K562 (cell line): Measurements from ENCODE around the gene VSIG10L. TPM values are rescaled to one million over a fixed set of nuclear protein-coding genes. Genes with fewer than 3 reads are reported as not detected.
A peak's percentile ranks its signal among the peaks of the same experiment; 100 is the strongest.

Source experiments
- ATAC-seq: fragments of 200-7000 bp; cut with Tn5 transposase; 3 replicates; pipeline ENCODE4 v1.9.1; 2020; ENCODE audit warnings: moderate library complexity
- BruUV-seq: library from RNA; stranded (reverse); fragments of 400-500 nt; replicated peaks from 2 replicates; lab custom pipeline; 2021; lab: Mats Ljungman, UMichigan
- CTCF ChIA-PET: fragments of 300-600 bp; formaldehyde crosslinking; extraction: SDS; loops from one replicate; lab custom pipeline; 2021; ENCODE audit warnings: low intra/inter-chr PET ratio; lab: Yijun Ruan, JAX
- POLR2A ChIA-PET: fragments of 300-600, 350-650 bp; sonication (Branson Sonifier 250); formaldehyde crosslinking; extraction: SDS; loops from one replicate; lab custom pipeline; 2021; ENCODE audit warnings: antibody characterized with exemption, inconsistent platforms; lab: Yijun Ruan, JAX
- DNase-seq, 4 experiments: peaks; one replicate each; pipeline versions ENCODE4 v3.0.0 to v3.0.0-alpha.2; 2011 to 2018; ENCODE audit warnings: low spot score in 3 of 4, mixed read lengths in 3 of 4; ENCODE audit errors: extremely low read depth in 1 of 4
- FAIRE-seq: peaks from 2 replicates; lab custom pipeline; 2011; peaks lifted over from hg19 to GRCh38; lab: Jason Lieb, UNC
- H2AFZ ChIP-seq: 2 replicates; pipeline ENCODE4 v1.6.0; 2011; ENCODE audit warnings: low read depth, low read length, control low read depth, inconsistent platforms
- H3K27ac ChIP-seq: fragments of 200-600 bp; 3 replicates; pipeline ENCODE4 v1.8.0; 2011; ENCODE audit warnings: low read depth, mild to moderate bottlenecking, control low read depth, inconsistent platforms, low read length, moderate library complexity, mixed read lengths; ENCODE audit errors: extremely low read depth
- H3K27me3 ChIP-seq, 2 experiments: fragments of 300-600 bp in 1 of 2; 2 replicates in 1 of 2; 3 replicates in 1 of 2; pipeline versions ENCODE4 v1.6.0 to v1.8.0; 2011; ENCODE audit warnings: inconsistent platforms in 2 of 2, low read length in 2 of 2, mild to moderate bottlenecking in 1 of 2, mixed read lengths in 1 of 2, moderate library complexity in 1 of 2; ENCODE audit not compliant: control insufficient read depth in 2 of 2, insufficient read depth in 2 of 2
- H3K36me3 ChIP-seq: fragments of 300-600 bp; 3 replicates; pipeline ENCODE4 v1.8.0; 2011; ENCODE audit warnings: mild to moderate bottlenecking, low read length, inconsistent platforms; ENCODE audit not compliant: control insufficient read depth, insufficient read depth
- H3K4me1 ChIP-seq, 2 experiments: fragments of 200-600 bp in 1 of 2; replicated peaks in 1 of 2; 2 replicates in 1 of 2; 3 replicates in 1 of 2; pipeline versions ENCODE4 v1.5.1 to v1.8.0; 2011; ENCODE audit warnings: inconsistent platforms in 2 of 2, low read length in 2 of 2, mild to moderate bottlenecking in 1 of 2, mixed read lengths in 1 of 2, moderate library complexity in 1 of 2; ENCODE audit not compliant: control insufficient read depth in 2 of 2, insufficient read depth in 2 of 2
- H3K4me2 ChIP-seq: 2 replicates; pipeline ENCODE4 v1.6.1; 2011; ENCODE audit warnings: low read length, control low read depth, inconsistent platforms, mixed read lengths; ENCODE audit not compliant: insufficient read depth
- H3K4me3 ChIP-seq: fragments of 200-600 bp; sonication (generic), shearing (Covaris generic); 2 replicates; pipeline ENCODE4 v1.5.1; 2016; ENCODE audit warnings: control low read depth, inconsistent platforms
- H3K79me2 ChIP-seq: fragments of 200-600 bp; 3 replicates; pipeline ENCODE4 v1.8.0; 2011; ENCODE audit warnings: low read length, inconsistent platforms; ENCODE audit not compliant: control insufficient read depth, insufficient read depth
- H3K9ac ChIP-seq, 2 experiments: 2 replicates each; pipeline versions ENCODE4 v1.6.0 to v1.6.1; 2011; ENCODE audit warnings: low read depth in 2 of 2, low read length in 2 of 2, control low read depth in 1 of 2, inconsistent platforms in 1 of 2, mild to moderate bottlenecking in 1 of 2, mixed read lengths in 1 of 2; ENCODE audit not compliant: insufficient read depth in 1 of 2
- H3K9me1 ChIP-seq: one replicate; pipeline ENCODE4 v1.6.0; 2011; ENCODE audit warnings: inconsistent platforms, mild to moderate bottlenecking, low read length, moderate library complexity; ENCODE audit not compliant: control insufficient read depth, insufficient read depth
- H3K9me3 ChIP-seq: replicated peaks from 2 replicates; pipeline ENCODE4 v1.5.1; 2011; ENCODE audit warnings: low read depth, low read length, inconsistent platforms; ENCODE audit not compliant: control insufficient read depth, insufficient read depth
- H4K20me1 ChIP-seq: replicated peaks from 2 replicates; pipeline ENCODE4 v1.6.1; 2011; ENCODE audit warnings: low read length, inconsistent platforms, mixed read lengths; ENCODE audit not compliant: control insufficient read depth, insufficient read depth
- JUND ChIP-seq, 2 experiments: IDR thresholded peaks; 2 replicates in 1 of 2; 3 replicates in 1 of 2; pipeline ENCODE4 v1.6.1; 2011; ENCODE audit warnings: borderline replicate concordance in 2 of 2, low read depth in 2 of 2, low read length in 2 of 2, improper control_type of control experiment in 1 of 2, missing biosample characterization in 1 of 2, missing genetic modification characterization in 1 of 2, missing genetic modification reagents in 1 of 2
- KDM5B ChIP-seq: fragments of 200-600 bp; sonication (generic); IDR thresholded peaks from 2 replicates; pipeline ENCODE4 v1.6.1; 2012; ENCODE audit warnings: low read depth, mild to moderate bottlenecking, moderate library complexity, low read length, control low read depth, inconsistent platforms; ENCODE audit not compliant: insufficient replicate concordance
- SMAD2 ChIP-seq: fragments of 150-350 bp; IDR thresholded peaks from 2 replicates; pipeline ENCODE4 v1.6.1; 2014; ENCODE audit warnings: low read depth, mild to moderate bottlenecking, low read length
- WGBS: fragments of 100-300 bp; shearing (Covaris generic); methylation state at CpG from one replicate; pipeline ENCODE4 v1.1.6; 2016; ENCODE audit warnings: low coverage, mixed read lengths; ENCODE audit not compliant: insufficient coverage; ENCODE audit errors: missing lambda C conversion rate; 5-methylcytosine and 5-hydroxymethylcytosine counted together
- in situ Hi-C: fragments of 300-500 bp; cut with MboI; formaldehyde crosslinking; loops from 4 replicates; pipeline ENCODE4 v1.15.0; 2018; ENCODE audit warnings: inconsistent platforms, mixed read lengths
- intact Hi-C: fragments of 100-400 bp; cut with micrococcal nuclease; formaldehyde crosslinking; loops from 2 replicates; pipeline ENCODE4 v1.14.2; 2022
- polyA plus RNA-seq, 8 experiments: library from polyadenylated mRNA; depleted of rRNA in 4 of 8; stranded (reverse) in 5 of 8; unstranded in 3 of 8; fragments of >200 nt; fragmentation: Nextera tagmentation in 2 of 8; fragmentation: Illumina TruSeq in 1 of 8; extraction: Ambion mirVana in 2 of 8; extraction: Trizol in 1 of 8; gene quantifications; 2 replicates each; pipeline versions ENCODE4 v1.2.1 to v1.2.3, GENCODE V29; 2011 to 2014; ENCODE audit warnings: inconsistent platforms in 1 of 8, missing spikeins in 1 of 8
- total RNA-seq, 7 experiments: library from RNA; depleted of rRNA in 6 of 7; stranded (reverse); fragments of >200 nt in 6 of 7; fragmentation: Illumina TruSeq in 2 of 7; extraction: Trizol in 2 of 7; gene quantifications; 2 replicates each; pipeline versions ENCODE4 v1.2.1 to v1.2.3, GENCODE V29; 2011 to 2021; ENCODE audit warnings: low replicate concordance in 1 of 7
- TF ChIP-seq, protein P1 (sequence below), 3 experiments: IDR thresholded peaks in 2 of 3; conservative IDR thresholded peaks in 1 of 3; 2 replicates each; pipeline ENCODE4 v1.5.1; 2011 to 2012; ENCODE audit warnings: low read length in 3 of 3, mild to moderate bottlenecking in 3 of 3, control low read depth in 2 of 3, improper control_type of control experiment in 1 of 3, inconsistent platforms in 1 of 3, low read depth in 1 of 3, mixed read lengths in 1 of 3, moderate library complexity in 1 of 3; ENCODE audit not compliant: insufficient read depth in 2 of 3
- TF ChIP-seq, protein P2 (sequence below): sonication (generic); formaldehyde crosslinking; IDR thresholded peaks from 2 replicates; pipeline ENCODE4 v1.9.0; 2022; ENCODE audit warnings: mild to moderate bottlenecking, missing genetic modification reagents
- TF ChIP-seq, protein P3 (sequence below): sonication (generic); formaldehyde crosslinking; IDR thresholded peaks from 2 replicates; pipeline ENCODE4 v1.9.0; 2022; ENCODE audit warnings: mild to moderate bottlenecking, missing genetic modification reagents
- TF ChIP-seq, protein P4 (sequence below): sonication (generic); formaldehyde crosslinking; IDR thresholded peaks from 2 replicates; pipeline ENCODE4 v1.8.1; 2023; ENCODE audit warnings: mild to moderate bottlenecking, missing genetic modification reagents

Gene VSIG10L
- total and polyA plus RNA-seq, 9 of the 15 experiments (the other 6 are each of a cell fraction or from before 2014, with no cell fraction given), result 1.1 to 7.6 (median 2.2) TPM

DNA sequence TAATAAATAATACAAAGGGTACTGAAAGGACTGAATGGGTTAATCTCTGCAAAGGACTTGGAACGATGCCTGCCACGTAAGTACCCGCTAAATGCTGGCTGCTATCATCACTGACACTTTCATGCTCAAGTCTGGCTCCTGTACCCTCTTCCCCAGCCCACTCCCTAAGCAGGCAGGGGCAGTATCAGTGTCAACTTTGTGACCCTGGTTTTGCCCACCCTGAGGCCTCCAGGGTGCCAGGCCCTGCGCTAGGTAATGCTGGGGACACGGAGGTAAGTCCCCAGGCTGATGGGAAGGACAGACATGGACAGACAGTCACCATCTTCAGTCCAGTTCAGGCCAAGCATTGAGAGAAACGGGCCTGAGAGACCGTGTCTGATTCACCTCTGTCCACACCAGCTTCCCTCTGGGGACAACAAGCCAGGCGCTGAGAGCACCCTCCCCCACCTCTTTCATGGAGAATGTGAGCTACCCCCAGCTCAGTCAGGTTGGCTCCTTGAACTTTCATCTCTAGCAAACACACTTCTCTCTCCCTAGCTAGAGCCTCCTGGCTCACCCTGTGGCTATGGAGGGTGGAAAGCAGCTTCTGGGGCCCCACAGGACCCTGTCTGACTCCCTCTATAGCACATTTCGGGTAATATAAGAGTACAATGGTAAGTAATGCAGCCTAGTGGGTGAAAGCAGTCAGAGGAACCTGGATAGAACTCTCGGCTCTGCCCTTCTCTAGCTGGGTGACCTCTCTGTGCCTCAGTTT, 23.4 kb upstream of the VSIG10L start (continued):
- TF ChIP-seq, protein P1, sequence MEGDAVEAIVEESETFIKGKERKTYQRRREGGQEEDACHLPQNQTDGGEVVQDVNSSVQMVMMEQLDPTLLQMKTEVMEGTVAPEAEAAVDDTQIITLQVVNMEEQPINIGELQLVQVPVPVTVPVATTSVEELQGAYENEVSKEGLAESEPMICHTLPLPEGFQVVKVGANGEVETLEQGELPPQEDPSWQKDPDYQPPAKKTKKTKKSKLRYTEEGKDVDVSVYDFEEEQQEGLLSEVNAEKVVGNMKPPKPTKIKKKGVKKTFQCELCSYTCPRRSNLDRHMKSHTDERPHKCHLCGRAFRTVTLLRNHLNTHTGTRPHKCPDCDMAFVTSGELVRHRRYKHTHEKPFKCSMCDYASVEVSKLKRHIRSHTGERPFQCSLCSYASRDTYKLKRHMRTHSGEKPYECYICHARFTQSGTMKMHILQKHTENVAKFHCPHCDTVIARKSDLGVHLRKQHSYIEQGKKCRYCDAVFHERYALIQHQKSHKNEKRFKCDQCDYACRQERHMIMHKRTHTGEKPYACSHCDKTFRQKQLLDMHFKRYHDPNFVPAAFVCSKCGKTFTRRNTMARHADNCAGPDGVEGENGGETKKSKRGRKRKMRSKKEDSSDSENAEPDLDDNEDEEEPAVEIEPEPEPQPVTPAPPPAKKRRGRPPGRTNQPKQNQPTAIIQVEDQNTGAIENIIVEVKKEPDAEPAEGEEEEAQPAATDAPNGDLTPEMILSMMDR (IDR thresholded peaks at IDR 0.05 in 2 of 3, conservative IDR thresholded peaks at IDR 0.05 in 1 of 3; ENCODE audit: insufficient read depth in 2 of 3, low read depth in 1 of 3, low read length in 3 of 3), result peak in 2 of 3 experiments; percentile 22 to 26; a peak in 3 of 6 replicates

DNA sequence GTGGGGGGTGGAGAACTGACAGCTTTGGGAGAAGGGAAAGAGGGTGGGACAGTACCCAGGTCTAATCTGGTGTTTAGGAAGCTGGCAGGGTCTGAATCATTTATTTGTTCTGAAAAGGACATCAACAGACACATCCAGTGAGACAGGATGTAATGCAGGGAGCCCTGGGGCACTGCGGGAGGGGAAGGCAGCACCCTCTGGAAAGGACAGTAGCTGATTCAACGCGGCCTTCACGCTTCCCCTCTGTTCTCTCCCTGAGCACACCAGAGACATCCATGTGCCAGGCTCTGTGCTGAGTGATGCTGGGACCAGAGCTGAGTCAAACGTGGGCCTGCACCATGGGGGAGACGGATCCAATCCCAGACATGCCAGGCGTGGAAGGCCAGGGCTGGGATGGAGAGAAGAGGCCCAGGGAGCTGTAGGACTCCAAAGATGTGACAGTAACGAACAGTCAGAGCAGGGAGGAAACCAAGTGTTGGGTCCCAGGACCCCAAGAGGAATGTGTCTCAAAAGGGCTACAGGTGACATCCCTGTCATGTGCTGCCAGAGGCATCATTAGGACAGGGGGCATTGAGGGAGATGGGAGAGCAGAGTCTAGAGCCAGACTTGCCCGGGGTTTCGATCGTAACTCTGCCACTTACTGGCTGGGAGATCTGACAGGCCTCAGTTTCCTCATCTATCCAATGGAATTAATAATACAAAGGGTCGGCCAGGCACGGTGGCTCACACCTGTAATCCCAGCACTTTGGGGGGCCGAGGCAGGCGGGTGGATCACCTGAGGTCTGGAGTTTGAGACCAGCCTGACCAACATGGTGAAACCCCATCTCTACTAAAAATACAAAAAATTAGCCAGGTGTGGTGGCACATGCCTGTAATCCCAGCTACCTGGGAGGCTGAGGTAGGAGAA, 22.5 kb upstream of the VSIG10L start:
- ChIA-PET CTCF (no interaction called here), POLR2A (interaction anchor here (1.9 to 2.2 kb wide), 2 partner anchors 10 to 13 kb away, joined by 5 to 6 read pairs; no protein-coding TSS in a partner anchor)
- peaks cover 28 to 50% of the 10 kb centered on the region in 2 experiments for H3K4me1 ChIP-seq
- no peaks in the 10 kb centered on the region for H3K9me3 ChIP-seq
- H4K20me1 ChIP-seq, result no peaks in the 10 kb centered on the region
- TF ChIP-seq, protein P2, sequence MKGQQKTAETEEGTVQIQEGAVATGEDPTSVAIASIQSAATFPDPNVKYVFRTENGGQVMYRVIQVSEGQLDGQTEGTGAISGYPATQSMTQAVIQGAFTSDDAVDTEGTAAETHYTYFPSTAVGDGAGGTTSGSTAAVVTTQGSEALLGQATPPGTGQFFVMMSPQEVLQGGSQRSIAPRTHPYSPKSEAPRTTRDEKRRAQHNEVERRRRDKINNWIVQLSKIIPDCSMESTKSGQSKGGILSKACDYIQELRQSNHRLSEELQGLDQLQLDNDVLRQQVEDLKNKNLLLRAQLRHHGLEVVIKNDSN, result peak; percentile 5; the same call in 1 of the 2 replicates
- TF ChIP-seq JUND (IDR thresholded peaks at IDR 0.05; ENCODE audit: borderline replicate concordance, low read depth, low read length) (no peak), JUND (tag; IDR thresholded peaks at IDR 0.05; ENCODE audit: borderline replicate concordance, low read depth, low read length) (no peak), KDM5B (peak; percentile 2), SMAD2 (no peak)
- TF ChIP-seq, protein P3, sequence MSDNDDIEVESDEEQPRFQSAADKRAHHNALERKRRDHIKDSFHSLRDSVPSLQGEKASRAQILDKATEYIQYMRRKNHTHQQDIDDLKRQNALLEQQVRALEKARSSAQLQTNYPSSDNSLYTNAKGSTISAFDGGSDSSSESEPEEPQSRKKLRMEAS (CRISPR knock-in tag), result 0 out of 2 replicates have a peak, but pooled peaks have one; percentile 17
- TF ChIP-seq, protein P4, sequence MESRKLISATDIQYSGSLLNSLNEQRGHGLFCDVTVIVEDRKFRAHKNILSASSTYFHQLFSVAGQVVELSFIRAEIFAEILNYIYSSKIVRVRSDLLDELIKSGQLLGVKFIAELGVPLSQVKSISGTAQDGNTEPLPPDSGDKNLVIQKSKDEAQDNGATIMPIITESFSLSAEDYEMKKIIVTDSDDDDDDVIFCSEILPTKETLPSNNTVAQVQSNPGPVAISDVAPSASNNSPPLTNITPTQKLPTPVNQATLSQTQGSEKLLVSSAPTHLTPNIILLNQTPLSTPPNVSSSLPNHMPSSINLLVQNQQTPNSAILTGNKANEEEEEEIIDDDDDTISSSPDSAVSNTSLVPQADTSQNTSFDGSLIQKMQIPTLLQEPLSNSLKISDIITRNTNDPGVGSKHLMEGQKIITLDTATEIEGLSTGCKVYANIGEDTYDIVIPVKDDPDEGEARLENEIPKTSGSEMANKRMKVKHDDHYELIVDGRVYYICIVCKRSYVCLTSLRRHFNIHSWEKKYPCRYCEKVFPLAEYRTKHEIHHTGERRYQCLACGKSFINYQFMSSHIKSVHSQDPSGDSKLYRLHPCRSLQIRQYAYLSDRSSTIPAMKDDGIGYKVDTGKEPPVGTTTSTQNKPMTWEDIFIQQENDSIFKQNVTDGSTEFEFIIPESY (CRISPR knock-in tag), result peak; percentile 66; the same call in 1 of the 2 replicates
- H3K79me2 ChIP-seq, result peaks cover 61% of the 10 kb centered on the region
- H3K9ac ChIP-seq, result peak overlapping the region in 1 of 2 experiments; percentile 88; a peak in 2 of 4 replicates
- ATAC-seq (no peak), DNase-seq (no peak), FAIRE-seq (peak; percentile 29)
- no peak overlapping the region; the same call in 2 of the 3 replicates for H3K27ac ChIP-seq
- intact Hi-C loops (no loop called here), in situ Hi-C loops (no loop called here)
- H3K9me1 ChIP-seq, result no peaks in the 10 kb centered on the region
- H3K4me2 ChIP-seq, result peak overlapping the region; percentile 21
- H3K27me3 ChIP-seq, result no peaks in the 10 kb centered on the region
- no TSS peak for BruUV-seq
- H2AFZ ChIP-seq, result no peak overlapping the region
- WGBS, result 83% methylated on average over 15 of the region's 15 CpGs
- H3K4me3 ChIP-seq, result no peak overlapping the region
- peaks cover 3% of the 10 kb centered on the region; the same call in 2 of the 3 replicates for H3K36me3 ChIP-seq
